GM20431 (cell line): Measurements from ENCODE around the gene ELL2.
"Not testable (repeated sequence)": the region's sequence is repeated elsewhere in the genome, so short reads cannot be mapped to it uniquely, and the experiment has no call there.

ENCODE experiments used
- in situ Hi-C: fragments of 300-500 bp; cut with MseI, MboI; formaldehyde crosslinking; loops from one replicate; pipeline ENCODE4 v1.15.0; 2020; ENCODE audit warnings: low sequenced_read_pairs; ENCODE audit not compliant: unreplicated experiment

The ELL2 gene

GRCh38 chr5:95918421-95919006 lies 43.1 kb downstream of the ELL2 start:
- in situ Hi-C loops: no loop called here

DNA sequence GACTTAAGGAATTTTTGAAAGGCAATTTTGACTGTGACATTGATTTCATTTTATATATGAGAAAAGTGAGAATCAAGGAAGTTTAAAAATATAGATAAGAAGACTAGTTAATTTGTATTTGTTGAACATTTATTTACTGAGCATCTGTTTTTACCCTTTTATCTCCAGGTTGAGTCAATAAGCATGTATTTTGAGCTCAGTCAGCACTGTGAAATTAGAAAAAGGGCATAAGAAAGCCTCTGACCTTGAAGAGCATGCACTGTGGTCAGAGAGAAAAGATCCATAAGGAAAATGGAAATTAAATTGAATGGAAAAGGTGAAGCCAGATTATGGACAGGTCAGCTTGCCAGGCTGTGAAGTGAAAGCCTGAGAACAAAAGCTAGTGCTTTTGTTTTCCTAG lies 44.4 kb downstream of the ELL2 start:
- in situ Hi-C loops: no loop called here

GRCh38 chr5:95916687-95917085 lies 45.0 kb downstream of the ELL2 start:
- in situ Hi-C loops: no loop called here

DNA sequence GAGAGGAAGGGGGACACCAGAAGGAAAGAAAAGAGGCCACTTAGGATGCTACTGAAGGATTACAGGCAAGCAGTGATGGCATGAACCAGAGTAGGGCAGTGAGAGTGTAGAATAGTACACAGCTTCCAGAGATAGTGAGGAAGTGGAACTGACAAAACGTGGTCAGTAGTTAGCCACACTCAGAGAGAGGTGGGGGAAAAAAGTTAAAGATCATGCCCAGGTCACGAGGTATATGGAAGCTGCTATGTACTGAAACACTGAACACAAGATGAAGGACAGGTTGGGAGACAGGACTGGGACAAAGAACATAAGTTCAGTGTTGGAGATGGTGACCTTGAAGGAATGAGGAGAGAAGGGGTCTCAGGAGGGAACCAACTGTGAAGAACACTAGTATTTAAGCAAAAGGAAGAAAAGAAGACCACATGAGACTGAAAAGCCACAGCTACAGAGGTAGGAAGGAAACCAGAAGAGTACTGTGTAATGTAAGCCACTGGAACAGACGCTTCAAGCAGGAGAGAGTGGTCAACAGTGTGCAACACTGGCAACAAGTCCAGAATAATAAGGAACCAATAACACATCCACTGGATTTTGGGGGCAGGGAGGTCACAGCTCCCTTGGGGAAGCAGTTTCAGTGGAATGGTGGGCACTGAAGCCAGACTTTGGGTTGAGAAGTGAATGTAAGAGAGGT lies 45.5 kb downstream of the ELL2 start:
- in situ Hi-C loops: no loop called here

GRCh38 chr5:95913663-95914062 lies 48.0 kb downstream of the ELL2 start:
- in situ Hi-C loops: no loop called here

DNA sequence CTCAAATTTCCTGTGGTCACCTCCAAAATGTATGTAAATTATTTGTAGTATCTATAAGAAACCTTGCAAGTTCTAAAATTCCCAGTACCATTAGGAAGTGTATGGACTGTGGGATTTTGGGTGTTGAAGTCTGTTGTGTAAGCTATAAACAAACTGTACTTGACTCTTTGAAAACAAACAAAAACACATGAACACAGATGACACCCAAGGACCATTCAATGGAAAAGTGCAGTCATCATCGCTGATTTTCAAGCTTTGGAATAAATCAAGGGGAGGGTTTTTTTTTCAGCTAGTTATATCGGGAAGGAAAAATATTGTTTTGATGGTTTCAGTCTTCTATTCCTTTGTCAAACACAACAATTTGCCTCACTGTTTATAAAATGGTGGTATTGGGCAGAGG lies 49.6 kb downstream of the ELL2 start:
- in situ Hi-C loops: no loop called here

GRCh38 chr5:95910521-95910920 lies 51.1 kb downstream of the ELL2 start:
- in situ Hi-C loops: no loop called here

DNA sequence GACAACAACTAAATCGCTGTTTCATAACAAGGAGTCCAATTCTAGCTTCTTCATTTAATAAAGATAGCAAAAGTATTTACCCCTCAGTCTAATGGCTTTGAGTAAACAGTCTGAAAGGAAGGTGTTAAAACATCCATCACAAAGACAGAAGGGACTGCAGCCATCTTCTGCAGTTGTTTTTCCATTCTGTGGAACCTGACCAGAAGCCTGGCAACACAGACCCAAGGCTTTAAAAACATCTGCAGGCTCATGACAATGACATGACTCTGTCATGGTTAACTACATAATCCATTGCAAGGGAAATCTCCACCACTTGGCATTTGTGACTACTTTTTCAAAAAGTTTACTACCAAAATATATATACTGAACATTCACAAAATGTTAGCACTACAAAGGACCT lies 51.9 kb downstream of the ELL2 start:
- in situ Hi-C loops: no loop called here

DNA sequence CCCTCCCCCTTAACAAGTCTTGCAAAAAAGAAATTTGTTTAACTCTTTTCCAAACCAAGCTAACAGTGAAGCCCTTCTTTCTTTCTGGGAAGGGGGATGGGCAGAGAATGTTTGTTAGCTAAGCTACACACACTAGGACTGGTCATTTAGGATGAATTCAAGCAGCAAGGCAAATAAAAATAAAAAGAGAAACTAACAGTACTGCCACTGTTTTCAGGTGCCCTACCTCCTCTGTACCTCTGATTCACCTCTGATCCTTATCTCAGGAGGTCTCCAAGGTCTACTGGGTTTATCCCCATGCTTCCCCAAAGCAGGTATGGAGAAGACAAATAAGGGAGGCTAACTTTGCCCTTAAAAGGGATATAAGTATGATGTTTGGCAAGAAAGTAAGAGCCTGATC lies 52.9 kb downstream of the ELL2 start:
- in situ Hi-C loops: no loop called here

- in situ Hi-C loops: no loop called here
Observed at GRCh38 chr5:95907740-95908706, 53.6 kb downstream of the ELL2 start.

GRCh38 chr5:95907067-95907705 lies 54.5 kb downstream of the ELL2 start:
- in situ Hi-C loops: no loop called here

DNA sequence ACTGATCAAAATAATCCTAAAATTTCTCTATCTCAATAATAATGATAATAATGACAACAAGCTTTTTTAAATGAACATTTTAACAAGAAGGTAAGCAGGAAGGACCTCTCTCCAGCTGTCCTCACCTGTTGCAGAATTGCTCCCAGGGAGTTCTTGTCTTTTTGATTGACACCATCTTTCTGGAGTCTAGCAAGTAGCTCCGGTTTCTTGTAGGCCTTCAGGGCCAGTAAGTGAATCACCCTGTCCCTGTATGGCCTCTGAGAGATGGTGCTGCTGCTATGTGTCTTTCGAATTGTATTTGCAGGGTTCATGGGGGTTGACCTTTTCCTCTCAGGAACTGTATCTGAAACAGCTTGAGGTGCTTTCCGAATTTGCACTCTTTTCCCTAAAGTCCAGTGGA lies 55.3 kb downstream of the ELL2 start:
- in situ Hi-C loops: not testable (repeated sequence)

DNA sequence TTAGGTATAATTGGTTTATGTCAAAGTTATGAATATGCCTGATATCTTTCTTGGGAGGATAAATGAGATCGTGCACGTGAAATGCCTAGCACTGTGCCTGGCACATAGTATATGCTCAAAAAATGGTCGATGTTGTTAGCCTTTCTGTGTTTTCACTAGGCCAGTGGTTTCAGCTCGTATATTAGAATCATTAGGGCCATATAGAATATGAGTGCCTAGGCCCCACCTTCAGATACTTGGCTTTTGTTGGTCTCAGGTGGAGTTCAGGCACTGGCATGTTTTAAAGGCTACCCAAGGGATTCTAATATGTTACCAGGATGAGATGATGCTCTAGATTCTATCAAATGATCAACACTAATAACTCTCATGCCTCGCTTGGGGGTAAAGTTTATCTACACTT lies 56.8 kb downstream of the ELL2 start:
- in situ Hi-C loops: no loop called here

DNA sequence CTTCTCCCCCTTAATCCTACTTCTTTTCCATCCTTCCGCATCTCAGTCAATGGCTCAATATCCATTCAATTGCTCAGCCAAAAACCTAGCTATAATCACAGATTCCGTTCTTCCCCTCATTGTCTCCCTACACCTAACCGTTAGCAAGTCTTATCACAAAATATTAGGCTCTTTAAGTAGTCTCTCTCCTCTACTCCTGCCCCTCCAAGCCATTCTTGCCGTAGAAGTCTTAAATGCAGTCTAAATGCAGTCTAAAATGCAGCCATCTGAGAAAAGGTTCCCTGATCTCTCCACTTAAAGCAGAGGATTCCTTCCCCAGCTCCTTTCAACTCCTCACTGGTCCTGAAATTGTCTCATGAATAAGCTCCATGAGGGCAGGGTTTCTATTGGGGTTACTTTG lies 57.8 kb downstream of the ELL2 start:
- in situ Hi-C loops: no loop called here

DNA sequence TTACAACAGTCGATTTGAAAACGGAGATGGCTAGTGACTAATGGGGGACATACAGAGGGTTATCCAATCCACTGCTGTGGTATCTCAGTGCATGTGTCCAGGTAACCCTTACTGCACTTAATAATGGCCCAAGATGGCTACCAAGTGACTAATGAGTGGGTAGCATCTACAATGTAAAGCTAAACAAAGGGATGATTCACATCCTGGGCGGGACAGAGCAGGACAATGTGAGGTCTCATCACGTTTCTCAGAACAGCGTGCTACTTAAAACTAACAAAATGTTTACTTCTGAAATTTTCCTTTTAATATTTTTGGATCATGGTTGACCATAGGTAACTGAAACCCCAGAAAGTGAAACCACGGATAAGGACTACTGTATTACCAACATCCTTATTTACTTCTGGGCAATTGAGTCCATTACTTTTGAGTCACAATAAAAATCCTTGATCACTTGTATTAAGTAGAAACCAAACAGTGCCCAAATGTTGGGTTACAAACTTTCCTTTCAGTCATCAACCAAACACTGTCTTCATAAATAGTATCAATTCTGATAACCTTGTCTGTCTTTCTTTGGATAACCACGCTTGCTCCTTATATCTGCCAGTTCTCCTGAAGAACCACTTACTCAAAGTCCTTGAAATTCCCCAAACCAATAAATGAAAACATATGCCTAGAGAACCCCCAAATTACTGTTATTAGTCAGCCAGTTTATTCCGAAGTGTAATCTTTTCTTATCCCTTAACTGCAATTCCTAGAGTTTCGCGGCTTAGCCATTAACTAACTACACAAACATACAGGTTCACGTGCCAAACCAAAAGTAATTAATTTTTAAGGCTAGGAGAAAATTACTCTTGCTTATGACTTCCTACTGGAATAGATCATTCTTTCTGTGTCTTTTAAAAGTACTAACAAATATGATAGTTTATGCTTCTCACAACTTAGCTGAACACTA lies 59.7 kb downstream of the ELL2 start:
- in situ Hi-C loops: no loop called here

DNA sequence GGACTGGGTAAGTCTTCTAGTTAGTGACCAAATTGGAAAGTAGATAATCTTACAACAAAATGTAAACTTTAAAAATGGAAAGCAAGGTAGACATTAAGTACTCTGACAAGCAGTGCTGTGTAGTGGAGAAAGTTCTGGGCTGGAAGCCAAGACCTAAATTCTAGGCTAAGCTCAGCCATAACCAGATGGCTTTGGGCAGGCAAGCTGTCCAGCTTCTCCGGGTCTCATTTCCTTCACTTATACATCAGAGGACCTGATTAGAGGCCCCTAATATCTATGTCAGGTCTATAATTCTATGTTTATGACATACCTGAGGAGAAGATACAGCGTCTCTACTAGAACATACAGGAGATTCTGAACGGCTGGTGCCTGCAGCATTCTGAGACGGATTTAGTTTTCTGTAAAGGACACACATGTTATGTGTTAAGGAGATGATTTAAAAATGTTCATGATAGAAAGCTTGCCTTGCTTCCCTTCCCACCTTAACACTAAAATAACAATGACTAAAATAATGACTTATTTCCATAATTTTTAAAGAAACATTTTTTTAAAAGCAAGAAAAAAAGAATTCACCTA lies 61.2 kb downstream of the ELL2 start:
- in situ Hi-C loops: no loop called here

- in situ Hi-C loops: no loop called here
Observed at GRCh38 chr5:95899829-95900228, 61.8 kb downstream of the ELL2 start.

DNA sequence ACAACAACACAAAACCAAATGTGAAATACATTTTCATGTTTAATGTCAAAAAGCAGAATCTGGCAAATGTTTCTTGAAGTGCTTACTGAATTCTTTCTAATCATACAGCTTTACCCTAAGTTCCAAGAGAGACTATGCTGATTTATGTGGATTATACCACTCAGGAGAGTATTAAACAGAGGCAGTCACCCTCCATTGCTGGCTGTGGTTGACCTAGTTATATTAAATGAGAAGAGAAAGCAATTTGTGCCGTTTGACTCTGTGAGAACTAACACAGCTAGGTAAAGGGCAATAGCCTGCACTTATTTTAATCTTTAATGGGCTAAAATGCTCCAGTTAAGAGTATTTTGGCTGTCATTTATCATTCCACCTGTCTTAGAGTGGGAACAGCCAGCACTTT lies 62.6 kb downstream of the ELL2 start:
- in situ Hi-C loops: no loop called here

DNA sequence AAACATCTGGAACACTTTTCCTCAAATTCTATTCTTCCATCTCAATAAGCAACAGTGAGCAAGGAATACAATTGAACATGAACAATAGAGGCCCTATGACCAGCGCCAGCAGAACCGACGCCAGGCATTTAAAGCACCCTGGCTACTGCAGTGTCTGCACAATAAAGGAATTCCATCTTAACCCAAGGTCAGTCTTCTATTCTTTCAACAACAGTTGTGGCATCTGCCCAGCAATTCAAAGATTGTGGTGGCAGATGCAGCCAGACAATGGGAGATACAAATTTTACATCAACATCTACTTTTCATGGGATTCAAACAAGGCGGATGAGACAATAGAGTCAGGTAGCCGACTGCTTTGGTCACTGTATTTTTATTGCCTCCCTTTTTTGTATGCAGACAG lies 65.9 kb downstream of the ELL2 start:
- in situ Hi-C loops: no loop called here
